Spleen (tissue), 7 donors: ENCODE results near the gene ONECUT3.

Experiments used
- CTCF ChIP-seq, 11 experiments: fragments of 200-600 bp in 7 of 11; fragments of 450-650 bp in 4 of 11; sonication (generic) in 4 of 11; IDR thresholded peaks in 8 of 11; conservative IDR thresholded peaks in 3 of 11; 1 replicate in 7 of 11; 2 replicates in 4 of 11; pipeline versions ENCODE4 v1.4.0 to v1.8.0; 2016 to 2021; ENCODE audit warnings: antibody characterized with exemption in 11 of 11, inconsistent platforms in 4 of 11, mild to moderate bottlenecking in 1 of 11
- POLR2A ChIP-seq, 3 donors: fragments of 450-650 bp; IDR thresholded peaks; one replicate each; pipeline ENCODE4 v1.5.1; 2017; ENCODE audit warnings: antibody characterized with exemption in 3 of 3, mild to moderate bottlenecking in 1 of 3
- POLR2AphosphoS5 ChIP-seq, 3 donors: sonication (generic); formaldehyde crosslinking; IDR thresholded peaks; one replicate each; pipeline ENCODE4 v1.5.1; 2017; ENCODE audit warnings: antibody characterized with exemption in 3 of 3
- donor health status: DM: no; HTN: no; CAD: no; lungs with moderate emphysema.
- donor health status: DM: no; HTN: no; CAD: no.
- donor health status: DM: no; HTN: no; CAD: no.

- TF ChIP-seq CTCF (IDR thresholded peaks at IDR 0.05 in 8 of 11, conservative IDR thresholded peaks at IDR 0.05 in 3 of 11) = no peak
- no peak for TF ChIP-seq POLR2A (IDR thresholded peaks at IDR 0.05)
- TF ChIP-seq POLR2AphosphoS5 (IDR thresholded peaks at IDR 0.05) = no peak
Measured at GRCh38 chr19:1762243-1763117, 9.2 kb downstream of the ONECUT3 start.
